Endothelial cell of umbilical vein (primary cell): ENCODE measurements around the gene PLXNA4. TPM values are rescaled to one million over a fixed set of nuclear protein-coding genes. Genes with fewer than 3 reads are reported as not detected.
A peak's percentile ranks its signal among the peaks of the same experiment; 100 is the strongest.

Experiments used
- BruUV-seq: library from RNA; stranded (reverse); fragments of 400-500 nt; replicated peaks from 2 replicates; lab custom pipeline; 2021; lab: Mats Ljungman, UMichigan
- CTCF ChIA-PET: fragments of 300-600, 350-600 bp; sonication (Branson Sonifier 250); formaldehyde crosslinking; loops from one replicate; lab custom pipeline; 2021; ENCODE audit warnings: antibody characterized with exemption, inconsistent platforms; lab: Charles Lee
- POLR2A ChIA-PET: fragments of 300-600, 350-600 bp; sonication (Branson Sonifier 250); formaldehyde crosslinking; loops from one replicate; lab custom pipeline; 2021; ENCODE audit warnings: antibody characterized with exemption, inconsistent platforms; lab: Charles Lee
- DNase-seq: peaks from one replicate; pipeline ENCODE4 v3.0.0-alpha.2; 2011; ENCODE audit warnings: low read depth, low spot score
- FAIRE-seq: peaks from 2 replicates; lab custom pipeline; 2011; peaks lifted over from hg19 to GRCh38; lab: Jason Lieb, UNC
- H2AFZ ChIP-seq: 2 replicates; pipeline ENCODE4 v1.6.0; 2012; ENCODE audit warnings: low read depth, low read length, control low read depth, inconsistent platforms
- H3K27ac ChIP-seq: 2 replicates; pipeline ENCODE4 v1.5.1; 2011; ENCODE audit warnings: low read depth, mild to moderate bottlenecking, control low read depth, low read length, moderate library complexity; ENCODE audit not compliant: insufficient read depth
- H3K27me3 ChIP-seq, 2 experiments: 2 replicates each; pipeline versions ENCODE4 v1.6.0 to v1.6.1; 2011; ENCODE audit warnings: low read length in 2 of 2, mixed read lengths in 1 of 2; ENCODE audit not compliant: control insufficient read depth in 2 of 2, insufficient read depth in 2 of 2
- H3K36me3 ChIP-seq, 2 experiments: 2 replicates in 1 of 2; 3 replicates in 1 of 2; pipeline ENCODE4 v1.5.1; 2011; ENCODE audit warnings: low read length in 2 of 2, mild to moderate bottlenecking in 1 of 2, moderate library complexity in 1 of 2; ENCODE audit not compliant: control insufficient read depth in 2 of 2, insufficient read depth in 2 of 2; ENCODE audit errors: extremely low read depth in 1 of 2
- H3K4me1 ChIP-seq: 3 replicates; pipeline ENCODE4 v1.5.1; 2011; ENCODE audit warnings: mild to moderate bottlenecking, low read length; ENCODE audit not compliant: control insufficient read depth, insufficient read depth; ENCODE audit errors: extremely low read depth
- H3K4me2 ChIP-seq: 2 replicates; pipeline ENCODE4 v1.6.1; 2011; ENCODE audit warnings: low read length, control low read depth, mixed read lengths; ENCODE audit not compliant: insufficient read depth
- H3K4me3 ChIP-seq, 3 experiments: fragments of 200-600 bp in 1 of 3; sonication (generic), shearing (Covaris generic) in 1 of 3; replicated peaks in 1 of 3; 2 replicates each; pipeline ENCODE4 v1.5.1; 2011 to 2016; ENCODE audit warnings: control low read depth in 3 of 3, low read length in 3 of 3, mild to moderate bottlenecking in 2 of 3, inconsistent platforms in 1 of 3, low read depth in 1 of 3, moderate library complexity in 1 of 3; ENCODE audit not compliant: insufficient read depth in 1 of 3
- H3K79me2 ChIP-seq: 2 replicates; pipeline ENCODE4 v1.6.0; 2012; ENCODE audit warnings: low read length, inconsistent platforms; ENCODE audit not compliant: control insufficient read depth, insufficient read depth
- H3K9ac ChIP-seq: replicated peaks from 2 replicates; pipeline ENCODE3; 2011; ENCODE audit warnings: low read length, control low read depth; ENCODE audit not compliant: insufficient read depth; ENCODE audit errors: extremely low read depth
- H3K9me1 ChIP-seq: replicated peaks from 3 replicates; pipeline ENCODE4 v1.6.0; 2011; ENCODE audit warnings: mild to moderate bottlenecking, low read length; ENCODE audit not compliant: control insufficient read depth, insufficient read depth; ENCODE audit errors: extremely low read depth
- H3K9me3 ChIP-seq: replicated peaks from 2 replicates; pipeline ENCODE4 v1.5.1; 2012; ENCODE audit warnings: low read length, inconsistent platforms; ENCODE audit not compliant: control insufficient read depth, insufficient read depth
- H4K20me1 ChIP-seq: replicated peaks from 2 replicates; pipeline ENCODE3; 2011; ENCODE audit warnings: mild to moderate bottlenecking, low read length; ENCODE audit not compliant: control insufficient read depth, insufficient read depth; ENCODE audit errors: extremely low read depth
- CTCF ChIP-seq, 2 donors: IDR thresholded peaks; 1 replicate in 1 of 2; 2 replicates in 1 of 2; pipeline ENCODE4 v1.5.1; 2011; ENCODE audit warnings: low read length in 2 of 2, mild to moderate bottlenecking in 2 of 2, moderate library complexity in 2 of 2, control low read depth in 1 of 2, inconsistent platforms in 1 of 2, low read depth in 1 of 2; ENCODE audit not compliant: insufficient read depth in 1 of 2; ENCODE audit errors: extremely low read depth in 1 of 2
- EZH2 ChIP-seq: IDR thresholded peaks from 2 replicates; pipeline ENCODE4 v1.6.1; 2012; ENCODE audit warnings: borderline replicate concordance, low read depth, mild to moderate bottlenecking, moderate library complexity, low read length, inconsistent platforms; ENCODE audit not compliant: severe bottlenecking
- FOS ChIP-seq: IDR thresholded peaks from 2 replicates; pipeline ENCODE4 v1.6.1; 2011; ENCODE audit warnings: mild to moderate bottlenecking, low read length, moderate library complexity, borderline replicate concordance; ENCODE audit not compliant: insufficient read depth
- GATA2 ChIP-seq: IDR thresholded peaks from 2 replicates; pipeline ENCODE4 v1.7.0; 2011; ENCODE audit warnings: low read depth, mild to moderate bottlenecking, moderate library complexity, mixed read lengths, low read length; ENCODE audit not compliant: insufficient read length, insufficient read depth
- JUN ChIP-seq: IDR thresholded peaks from 2 replicates; pipeline ENCODE4 v1.6.1; 2011; ENCODE audit warnings: borderline replicate concordance, low read depth; ENCODE audit not compliant: insufficient read length, insufficient read depth
- MAX ChIP-seq: IDR thresholded peaks from 2 replicates; pipeline ENCODE4 v1.6.1; 2011; ENCODE audit not compliant: insufficient read depth, insufficient read length
- MYC ChIP-seq: IDR thresholded peaks from one replicate; pipeline ENCODE4 v1.6.1; 2011; ENCODE audit warnings: mild to moderate bottlenecking, low read depth, low read length
- POLR2A ChIP-seq: IDR thresholded peaks from 2 replicates; pipeline ENCODE4 v1.6.1; 2012; ENCODE audit warnings: low read depth, mild to moderate bottlenecking, control low read depth, low read length
- POLR2AphosphoS5 ChIP-seq: IDR thresholded peaks from 2 replicates; pipeline ENCODE4 v1.6.1; 2012; ENCODE audit warnings: low read depth, mild to moderate bottlenecking, control low read depth, low read length, moderate library complexity; ENCODE audit not compliant: insufficient read depth
- dilution Hi-C: fragments of 300-500 bp; cut with MboI; formaldehyde crosslinking; loops from one replicate; pipeline ENCODE4 v1.15.0; 2019; ENCODE audit warnings: low sequenced_read_pairs; ENCODE audit not compliant: extremely low pct_ligation_motif_present
- intact Hi-C: fragments of 100-400 bp; cut with micrococcal nuclease; formaldehyde crosslinking; loops from one replicate; pipeline ENCODE4 v1.10.0; 2022
- polyA plus RNA-seq, 4 experiments: library from polyadenylated mRNA; depleted of rRNA in 3 of 4; stranded (reverse) in 3 of 4; unstranded in 1 of 4; fragments of >200 nt; gene quantifications; 2 replicates each; pipeline versions ENCODE4 v1.2.1 to v1.2.3, GENCODE V29; 2011 to 2012; ENCODE audit warnings: missing spikeins in 1 of 4
- total RNA-seq: library from RNA; stranded (reverse); gene quantifications from 2 replicates; pipeline ENCODE4 v1.2.3, GENCODE V29; 2021

PLXNA4 gene
- total and polyA plus RNA-seq, 2 donors (not counting 3 experiments of a cell fraction or from before 2014, with no cell fraction given) = 12.1 to 20.4 TPM

- Histone ChIP-seq H3K9me1 (no peaks in the 10 kb centered on the region), H3K9ac (no peak overlapping the region), H3K79me2 (no peaks in the 10 kb centered on the region), H2AFZ (no peak overlapping the region), H3K4me3 (no peak overlapping the region), H3K4me1 (peaks cover 39% of the 10 kb centered on the region), H3K36me3 (no peaks in the 10 kb centered on the region), H4K20me1 (no peaks in the 10 kb centered on the region), H3K27ac (peak overlapping the region; percentile 62), H3K9me3 (no peaks in the 10 kb centered on the region), H3K27me3 (no peaks in the 10 kb centered on the region), H3K4me2 (peak overlapping the region; percentile 43)
- no TSS peak for BruUV-seq
- dilution Hi-C loops (no loop called here), intact Hi-C loops (loop anchor here (1.0 kb wide), 1 partner anchor 33 kb away; no protein-coding TSS in a partner anchor)
- ChIA-PET POLR2A (no interaction called here), CTCF (interaction anchor here (1.0 to 1.2 kb wide), 3 partner anchors 17 to 112 kb away, joined by 3 to 4 read pairs (median 3); no protein-coding TSS in a partner anchor)
- no peak for TF ChIP-seq MAX
- TF ChIP-seq EZH2 = no peak
- TF ChIP-seq POLR2AphosphoS5 = peak; percentile 32
- no peak for TF ChIP-seq GATA2
- TF ChIP-seq MYC = no peak
- no peak for TF ChIP-seq POLR2A
- no peak for TF ChIP-seq CTCF (IDR thresholded peaks at IDR 0.05; ENCODE audit: extremely low read depth in 1 of 2, insufficient read depth in 1 of 2, low read depth in 1 of 2, low read length in 2 of 2)
- peak; percentile 86 for TF ChIP-seq FOS
- peak; percentile 58 for TF ChIP-seq JUN
- DNase-seq (peak; percentile 89), FAIRE-seq (no peak)
Measured at GRCh38 chr7:132469264-132469663, 107.0 kb downstream of the PLXNA4 start.
